Activated CD8-positive, alpha-beta memory T cell treated with anti-CD3 and anti-CD28 coated beads, Interleukin-2, amount 10 ng/mL, durations not matched to agents 7 days and 5 days (primary cell): ENCODE data around the gene NUAK2. TPM values are rescaled to one million over a fixed set of nuclear protein-coding genes. Genes with fewer than 3 reads are reported as not detected.

ENCODE experiments used
- ATAC-seq: fragments of 150-1000 bp; cut with Tn5 transposase; one replicate; pipeline ENCODE4 v1.10.0; 2021; ENCODE audit warnings: moderate library complexity
- CTCF ChIA-PET: fragments of 350-600 bp; sonication (Branson Sonifier 250); formaldehyde crosslinking; loops from one replicate; lab custom pipeline; 2021; ENCODE audit warnings: antibody characterized with exemption; lab: Charles Lee
- DNase-seq: peaks from one replicate; pipeline ENCODE4 v3.0.0-alpha.2; 2020
- H3K27ac Mint-ChIP-seq: one replicate; pipeline ENCODE4 v1.8.0; 2021; ENCODE audit warnings: mild to moderate bottlenecking, mixed read lengths
- H3K27me3 Mint-ChIP-seq: one replicate; pipeline ENCODE4 v1.8.0; 2021; ENCODE audit warnings: mixed read lengths
- H3K36me3 Mint-ChIP-seq: one replicate; pipeline ENCODE4 v1.8.0; 2021; ENCODE audit warnings: mild to moderate bottlenecking, mixed read lengths
- H3K4me1 Mint-ChIP-seq: one replicate; pipeline ENCODE4 v1.8.0; 2021; ENCODE audit warnings: mixed read lengths
- H3K4me3 Mint-ChIP-seq: one replicate; pipeline ENCODE4 v1.8.0; 2021; ENCODE audit warnings: mild to moderate bottlenecking, moderate library complexity, mixed read lengths
- H3K9me3 Mint-ChIP-seq: one replicate; pipeline ENCODE4 v1.8.0; 2022; ENCODE audit warnings: low read depth, mixed read lengths
- total RNA-seq, 2 experiments: library from RNA; stranded (reverse); gene quantifications; one replicate each; pipeline ENCODE4 v1.2.3, GENCODE V29; 2021

NUAK2 gene
- total RNA-seq, 2 experiments from 2014 or later: 1.9 to 6.0 TPM

- Mint-ChIP-seq H3K9me3 (no peaks in the 10 kb centered on the region), H3K27ac (no peak overlapping the region), H3K4me1 (peaks cover 25% of the 10 kb centered on the region), H3K27me3 (peaks cover 79% of the 10 kb centered on the region), H3K4me3 (no peak overlapping the region), H3K36me3 (peaks cover 1% of the 10 kb centered on the region)
- DNase-seq (no peak), ATAC-seq (no peak)
- CTCF ChIA-PET: interaction anchor here (1.2 kb wide), 1 partner anchor 11 kb away, joined by 3 read pairs; no protein-coding TSS in a partner anchor
These were observed 21.4 kb upstream of the NUAK2 start for GRCh38 chr1:205342986-205343385.

- Mint-ChIP-seq H3K27me3 (peaks cover 79% of the 10 kb centered on the region), H3K4me3 (no peak overlapping the region), H3K9me3 (no peaks in the 10 kb centered on the region), H3K27ac (no peak overlapping the region), H3K4me1 (peaks cover 25% of the 10 kb centered on the region), H3K36me3 (peaks cover 1% of the 10 kb centered on the region)
- ATAC-seq (no peak), DNase-seq (no peak)
- CTCF ChIA-PET: interaction anchor here (1.4 to 2.3 kb wide), 4 partner anchors 14 to 183 kb away, joined by 4 to 14 read pairs (median 9); no protein-coding TSS in a partner anchor
These were observed 19.1 kb upstream of the NUAK2 start for GRCh38 chr1:205340676-205341075.

GRCh38 chr1:205339717-205340116 is 18.2 kb upstream of the NUAK2 start:
- DNase-seq: peak; percentile 78
- peaks cover 1% of the 10 kb centered on the region for H3K36me3 Mint-ChIP-seq

GRCh38 chr1:205339197-205339702 is 17.7 kb upstream of the NUAK2 start:
- no peak for ATAC-seq
- H3K4me1 Mint-ChIP-seq: peaks cover 22% of the 10 kb centered on the region
- no peaks in the 10 kb centered on the region for H3K9me3 Mint-ChIP-seq
- no peak overlapping the region for H3K4me3 Mint-ChIP-seq
- no peak for DNase-seq
- peaks cover 1% of the 10 kb centered on the region for H3K36me3 Mint-ChIP-seq
- no peak overlapping the region for H3K27ac Mint-ChIP-seq
- peaks cover 67% of the 10 kb centered on the region for H3K27me3 Mint-ChIP-seq
- CTCF ChIA-PET: interaction anchor here (1.0 to 2.3 kb wide), 8 partner anchors 10 to 185 kb away, joined by 3 to 14 read pairs (median 6); no protein-coding TSS in a partner anchor

More at GRCh38 chr1:205339717-205340116, 18.2 kb upstream of the NUAK2 start:
- ATAC-seq: peak; percentile 82
- H3K4me1 Mint-ChIP-seq: peaks cover 25% of the 10 kb centered on the region
- H3K27me3 Mint-ChIP-seq: peaks cover 70% of the 10 kb centered on the region
- no peak overlapping the region for H3K4me3 Mint-ChIP-seq
- H3K27ac Mint-ChIP-seq: no peak overlapping the region
- CTCF ChIA-PET: interaction anchor here (1.0 to 2.3 kb wide), 8 partner anchors 10 to 184 kb away, joined by 3 to 14 read pairs (median 6); no protein-coding TSS in a partner anchor
- no peaks in the 10 kb centered on the region for H3K9me3 Mint-ChIP-seq

GRCh38 chr1:205338011-205338410 is 16.5 kb upstream of the NUAK2 start:
- peaks cover 1% of the 10 kb centered on the region for H3K36me3 Mint-ChIP-seq
- H3K27ac Mint-ChIP-seq: no peak overlapping the region
- no peak overlapping the region for H3K4me3 Mint-ChIP-seq
- DNase-seq (no peak), ATAC-seq (no peak)
- CTCF ChIA-PET: interaction anchor here (1.5 to 29.1 kb wide), 8 partner anchors 11 to 294 kb away, joined by 3 to 1096 read pairs (median 23); partner anchors contain the start of gene NUAK2
- H3K27me3 Mint-ChIP-seq: peaks cover 68% of the 10 kb centered on the region
- H3K9me3 Mint-ChIP-seq: no peaks in the 10 kb centered on the region
- H3K4me1 Mint-ChIP-seq: peaks cover 21% of the 10 kb centered on the region

GRCh38 chr1:205337481-205337880 is 15.9 kb upstream of the NUAK2 start:
- Mint-ChIP-seq H3K36me3 (peaks cover 1% of the 10 kb centered on the region), H3K4me1 (peaks cover 21% of the 10 kb centered on the region), H3K9me3 (no peaks in the 10 kb centered on the region), H3K27ac (no peak overlapping the region), H3K4me3 (no peak overlapping the region), H3K27me3 (peaks cover 62% of the 10 kb centered on the region)
- no peak for ATAC-seq
- CTCF ChIA-PET: interaction anchor here (0.6 to 29.1 kb wide), 14 partner anchors 12 to 295 kb away, joined by 3 to 1096 read pairs (median 7); partner anchors contain the start of gene NUAK2
- DNase-seq: no peak

GRCh38 chr1:205335692-205336091 is 14.1 kb upstream of the NUAK2 start:
- H3K9me3 Mint-ChIP-seq: no peaks in the 10 kb centered on the region
- H3K4me1 Mint-ChIP-seq: peaks cover 19% of the 10 kb centered on the region
- DNase-seq (peak; percentile 84), ATAC-seq (peak; percentile 82)
- H3K4me3 Mint-ChIP-seq: no peak overlapping the region
- no peaks in the 10 kb centered on the region for H3K36me3 Mint-ChIP-seq
- CTCF ChIA-PET: interaction anchor here (0.7 to 29.1 kb wide), 30 partner anchors 10 to 253 kb away, joined by 3 to 1096 read pairs (median 4); partner anchors contain the start of genes BLACAT1, NUAK2 and TMCC2
- H3K27ac Mint-ChIP-seq: no peak overlapping the region
- H3K27me3 Mint-ChIP-seq: peaks cover 46% of the 10 kb centered on the region

GRCh38 chr1:205332015-205332791 is 10.7 kb upstream of the NUAK2 start:
- H3K4me3 Mint-ChIP-seq: no peak overlapping the region
- H3K27me3 Mint-ChIP-seq: peaks cover 35% of the 10 kb centered on the region
- no peaks in the 10 kb centered on the region for H3K4me1 Mint-ChIP-seq
- no peaks in the 10 kb centered on the region for H3K36me3 Mint-ChIP-seq
- no peak overlapping the region for H3K27ac Mint-ChIP-seq
- CTCF ChIA-PET: interaction anchor here (0.6 to 29.1 kb wide), 8 partner anchors 9 to 216 kb away, joined by 3 to 1096 read pairs (median 4); partner anchors contain the start of gene NUAK2
- DNase-seq (no peak), ATAC-seq (no peak)
- H3K9me3 Mint-ChIP-seq: no peaks in the 10 kb centered on the region

- no peak for DNase-seq
These were observed 8.6 kb upstream of the NUAK2 start for GRCh38 chr1:205330150-205330549.

GRCh38 chr1:205329719-205330118 is 8.2 kb upstream of the NUAK2 start:
- Mint-ChIP-seq H3K4me1 (peaks cover 4% of the 10 kb centered on the region), H3K36me3 (no peaks in the 10 kb centered on the region), H3K9me3 (no peaks in the 10 kb centered on the region), H3K27me3 (peaks cover 36% of the 10 kb centered on the region), H3K4me3 (no peak overlapping the region), H3K27ac (no peak overlapping the region)
- ATAC-seq (no peak), DNase-seq (no peak)
- CTCF ChIA-PET: interaction anchor here (1.0 to 29.1 kb wide), 5 partner anchors 9 to 155 kb away, joined by 3 to 1096 read pairs (median 4); no protein-coding TSS in a partner anchor

More at GRCh38 chr1:205330150-205330549, 8.6 kb upstream of the NUAK2 start:
- ATAC-seq: no peak
- Mint-ChIP-seq H3K36me3 (no peaks in the 10 kb centered on the region), H3K4me1 (peaks cover 2% of the 10 kb centered on the region), H3K27me3 (peaks cover 32% of the 10 kb centered on the region), H3K4me3 (no peak overlapping the region), H3K9me3 (no peaks in the 10 kb centered on the region), H3K27ac (no peak overlapping the region)
- CTCF ChIA-PET: interaction anchor here (1.0 to 29.1 kb wide), 7 partner anchors 9 to 158 kb away, joined by 3 to 1096 read pairs (median 3); no protein-coding TSS in a partner anchor

GRCh38 chr1:205328476-205328875 is 6.9 kb upstream of the NUAK2 start:
- no peak for DNase-seq
- H3K36me3 Mint-ChIP-seq: no peaks in the 10 kb centered on the region
- no peak overlapping the region for H3K27ac Mint-ChIP-seq
- H3K27me3 Mint-ChIP-seq: peaks cover 36% of the 10 kb centered on the region
- H3K9me3 Mint-ChIP-seq: no peaks in the 10 kb centered on the region
- peaks cover 7% of the 10 kb centered on the region for H3K4me1 Mint-ChIP-seq
- ATAC-seq: no peak
- CTCF ChIA-PET: interaction anchor here (0.8 to 29.1 kb wide), 3 partner anchors 21 to 49 kb away, joined by 3 to 1096 read pairs (median 8); no protein-coding TSS in a partner anchor
- no peak overlapping the region for H3K4me3 Mint-ChIP-seq

GRCh38 chr1:205326812-205327466 is 5.4 kb upstream of the NUAK2 start:
- H3K27ac Mint-ChIP-seq: no peak overlapping the region

More at GRCh38 chr1:205326812-205327466, 5.4 kb upstream of the NUAK2 start:
- DNase-seq (no peak), ATAC-seq (no peak)
- H3K4me1 Mint-ChIP-seq: peaks cover 9% of the 10 kb centered on the region
- peaks cover 34% of the 10 kb centered on the region for H3K27me3 Mint-ChIP-seq
- no peak overlapping the region for H3K4me3 Mint-ChIP-seq
- no peaks in the 10 kb centered on the region for H3K9me3 Mint-ChIP-seq
- CTCF ChIA-PET: interaction anchor here (0.9 to 29.1 kb wide), 8 partner anchors 7 to 160 kb away, joined by 3 to 1096 read pairs (median 6); no protein-coding TSS in a partner anchor
- no peaks in the 10 kb centered on the region for H3K36me3 Mint-ChIP-seq
